Measurements from ENCODE around the gene ST7. TPM values are rescaled to one million over a fixed set of nuclear protein-coding genes. Genes with fewer than 3 reads are reported as not detected.

Gene ST7
- total RNA-seq, 2 experiments from 2014 or later = 5.9 to 9.2 TPM

DNA sequence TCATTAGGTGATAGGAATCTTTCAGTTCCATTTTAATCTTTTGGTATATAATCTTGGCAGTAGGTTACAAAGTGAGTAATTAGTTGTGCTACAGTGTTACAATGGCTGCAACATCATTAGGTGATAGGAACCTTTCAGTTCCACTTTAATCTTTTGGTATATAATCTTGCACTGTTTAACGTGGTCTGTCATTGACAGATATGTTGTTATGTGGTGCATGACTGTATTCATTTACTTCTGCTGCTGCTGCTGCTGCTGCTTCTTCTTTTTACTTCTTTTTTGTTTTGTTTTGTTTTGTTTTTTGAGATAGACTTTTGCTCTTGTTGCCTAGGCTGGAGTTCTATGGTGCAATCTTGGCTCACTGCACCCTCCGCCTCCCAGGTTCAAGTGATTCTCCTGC is 28.6 kb downstream of the ST7 start:
- Mint-ChIP-seq H3K27ac (no peak overlapping the region), H3K36me3 (ENCODE audit: low read depth) (no peaks in the 10 kb centered on the region), H3K4me1 (ENCODE audit: low read depth) (peaks cover 7% of the 10 kb centered on the region), H3K9me3 (no peaks in the 10 kb centered on the region), H3K27me3 (no peaks in the 10 kb centered on the region), H3K4me3 (no peak overlapping the region)
- TF ChIP-seq, protein P1, sequence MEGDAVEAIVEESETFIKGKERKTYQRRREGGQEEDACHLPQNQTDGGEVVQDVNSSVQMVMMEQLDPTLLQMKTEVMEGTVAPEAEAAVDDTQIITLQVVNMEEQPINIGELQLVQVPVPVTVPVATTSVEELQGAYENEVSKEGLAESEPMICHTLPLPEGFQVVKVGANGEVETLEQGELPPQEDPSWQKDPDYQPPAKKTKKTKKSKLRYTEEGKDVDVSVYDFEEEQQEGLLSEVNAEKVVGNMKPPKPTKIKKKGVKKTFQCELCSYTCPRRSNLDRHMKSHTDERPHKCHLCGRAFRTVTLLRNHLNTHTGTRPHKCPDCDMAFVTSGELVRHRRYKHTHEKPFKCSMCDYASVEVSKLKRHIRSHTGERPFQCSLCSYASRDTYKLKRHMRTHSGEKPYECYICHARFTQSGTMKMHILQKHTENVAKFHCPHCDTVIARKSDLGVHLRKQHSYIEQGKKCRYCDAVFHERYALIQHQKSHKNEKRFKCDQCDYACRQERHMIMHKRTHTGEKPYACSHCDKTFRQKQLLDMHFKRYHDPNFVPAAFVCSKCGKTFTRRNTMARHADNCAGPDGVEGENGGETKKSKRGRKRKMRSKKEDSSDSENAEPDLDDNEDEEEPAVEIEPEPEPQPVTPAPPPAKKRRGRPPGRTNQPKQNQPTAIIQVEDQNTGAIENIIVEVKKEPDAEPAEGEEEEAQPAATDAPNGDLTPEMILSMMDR (IDR thresholded peaks at IDR 0.05) = no peak
- ChIA-PET POLR2A (interaction anchor here (0.7 kb wide), 1 partner anchor 33 kb away, joined by 4 read pairs; no protein-coding TSS in a partner anchor), CTCF (interaction anchor here (10.3 kb wide), 1 partner anchor 139 kb away, joined by 307 read pairs; no protein-coding TSS in a partner anchor)
- ATAC-seq (no peak), DNase-seq (no peak)
- intact Hi-C loops (cut with micrococcal nuclease) = no loop called here

DNA sequence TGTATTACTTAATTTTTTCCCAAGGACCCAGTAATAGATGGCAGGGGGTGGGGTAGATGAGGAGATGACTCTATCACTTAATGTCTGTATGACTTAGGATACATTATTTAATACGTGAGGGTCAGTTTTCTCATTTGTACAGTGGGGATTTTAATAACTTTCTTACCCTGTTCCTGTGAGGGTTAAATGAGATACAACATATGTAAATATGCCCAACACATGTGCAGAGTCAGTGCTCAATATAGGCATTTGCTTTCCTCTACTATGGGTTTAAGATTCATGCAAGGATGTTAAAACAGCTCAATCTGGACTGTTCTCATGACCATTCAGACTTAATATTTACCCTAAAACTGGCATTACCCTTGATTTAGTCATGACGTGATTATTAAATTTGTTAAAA is 31.2 kb downstream of the ST7 start:
- TF ChIP-seq, protein P1 (IDR thresholded peaks at IDR 0.05) = no peak
- Mint-ChIP-seq H3K4me3 (no peak overlapping the region), H3K4me1 (ENCODE audit: low read depth) (peaks cover 7% of the 10 kb centered on the region), H3K9me3 (no peaks in the 10 kb centered on the region), H3K27ac (no peak overlapping the region), H3K36me3 (ENCODE audit: low read depth) (no peaks in the 10 kb centered on the region), H3K27me3 (no peaks in the 10 kb centered on the region)
- intact Hi-C loops (cut with micrococcal nuclease) = no loop called here
- POLR2A ChIA-PET = no interaction called here
- CTCF ChIA-PET = interaction anchor here (0.7 to 10.3 kb wide), 24 partner anchors 9 to 213 kb away, joined by 3 to 307 read pairs (median 5); partner anchors contain the start of gene ST7
- ATAC-seq (no peak), DNase-seq (no peak)

DNA sequence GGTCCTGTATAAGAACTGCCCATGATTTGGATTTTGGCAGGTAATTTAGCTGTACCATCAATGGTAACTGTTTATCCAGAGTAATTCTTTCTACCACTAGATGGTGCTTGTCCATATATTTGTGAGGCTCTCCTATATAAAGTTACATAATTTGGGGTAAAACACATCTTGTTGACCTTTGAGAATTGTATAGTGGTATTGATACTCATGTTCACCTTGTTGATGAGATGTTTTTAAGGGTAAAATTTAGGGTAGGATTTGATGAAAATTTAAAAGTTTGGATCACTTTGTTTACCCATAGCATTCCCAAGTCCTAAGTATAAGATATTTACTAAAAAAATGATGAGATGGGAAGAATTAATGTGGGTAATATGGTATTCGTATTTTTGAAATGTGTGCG is 31.6 kb downstream of the ST7 start:
- intact Hi-C loops (cut with micrococcal nuclease) = loop anchor here (5.0 kb wide), 1 partner anchor 132 kb away; no protein-coding TSS in a partner anchor
- CTCF ChIA-PET = interaction anchor here (0.7 to 10.3 kb wide), 28 partner anchors 9 to 213 kb away, joined by 3 to 307 read pairs (median 4); partner anchors contain the start of gene ST7
- Mint-ChIP-seq H3K4me1 (ENCODE audit: low read depth) (peaks cover 7% of the 10 kb centered on the region), H3K9me3 (no peaks in the 10 kb centered on the region), H3K4me3 (no peak overlapping the region), H3K27me3 (no peaks in the 10 kb centered on the region), H3K27ac (no peak overlapping the region), H3K36me3 (ENCODE audit: low read depth) (no peaks in the 10 kb centered on the region)
- TF ChIP-seq, protein P1 (IDR thresholded peaks at IDR 0.05) = peak; percentile 71
- DNase-seq (no peak), ATAC-seq (peak; percentile 69)
- POLR2A ChIA-PET = no interaction called here

DNA sequence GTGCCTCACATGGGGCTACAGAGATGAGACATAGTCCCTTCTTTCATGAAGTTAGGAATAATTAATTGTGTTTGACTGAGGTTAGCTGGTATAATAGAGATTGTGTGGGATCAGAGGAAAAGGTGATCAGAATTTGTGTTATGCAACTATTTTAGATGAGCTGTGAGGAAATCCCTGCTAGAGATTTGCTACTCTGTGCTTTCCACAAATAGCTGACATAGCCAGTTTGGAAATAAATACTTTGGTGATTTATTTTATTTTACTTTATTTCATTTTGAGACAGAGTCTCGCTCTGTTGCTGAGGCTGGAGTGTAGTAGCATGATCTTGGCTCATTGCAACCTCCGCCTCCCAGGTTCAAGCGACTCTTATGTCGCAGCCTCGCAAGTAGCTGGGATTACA is 32.3 kb downstream of the ST7 start:
- H3K4me3 Mint-ChIP-seq = no peak overlapping the region
- H3K27me3 Mint-ChIP-seq = no peaks in the 10 kb centered on the region
- ChIA-PET CTCF (interaction anchor here (0.7 to 10.3 kb wide), 21 partner anchors 10 to 151 kb away, joined by 3 to 307 read pairs (median 6); no protein-coding TSS in a partner anchor), POLR2A (interaction anchor here (0.8 to 1.7 kb wide), 2 partner anchors 15 to 138 kb away, joined by 3 to 5 read pairs; no protein-coding TSS in a partner anchor)
- DNase-seq = no peak
- H3K9me3 Mint-ChIP-seq = no peaks in the 10 kb centered on the region
- H3K4me1 Mint-ChIP-seq (ENCODE audit: low read depth) = peaks cover 11% of the 10 kb centered on the region
- H3K36me3 Mint-ChIP-seq (ENCODE audit: low read depth) = no peaks in the 10 kb centered on the region
- ATAC-seq = no peak
- intact Hi-C loops (cut with micrococcal nuclease) = loop anchor here (5.0 kb wide), 1 partner anchor 132 kb away; no protein-coding TSS in a partner anchor
- no peak overlapping the region for H3K27ac Mint-ChIP-seq
- TF ChIP-seq, protein P1 (IDR thresholded peaks at IDR 0.05) = no peak
